Progenitor cell of endocrine pancreas (in vitro differentiated cells): Measurements from ENCODE around the gene LEMD2. TPM values are rescaled to one million over a fixed set of nuclear protein-coding genes. Genes with fewer than 3 reads are reported as not detected.

ENCODE experiments used
- DNase-seq: peaks from one replicate; pipeline ENCODE4 v3.0.0; 2021; ENCODE audit warnings: low spot score; ENCODE audit not compliant: unreplicated experiment
- H3K27ac Mint-ChIP-seq: 2 replicates; pipeline ENCODE4 v1.8.0; 2021; ENCODE audit warnings: mild to moderate bottlenecking, moderate library complexity, mixed read lengths
- H3K27me3 Mint-ChIP-seq: 2 replicates; pipeline ENCODE4 v1.8.0; 2021; ENCODE audit warnings: mixed read lengths
- H3K36me3 Mint-ChIP-seq: 2 replicates; pipeline ENCODE4 v1.8.0; 2022; ENCODE audit warnings: mixed read lengths; ENCODE audit not compliant: insufficient read depth
- H3K4me1 Mint-ChIP-seq: 2 replicates; pipeline ENCODE4 v1.8.0; 2021; ENCODE audit warnings: low read depth, mixed read lengths
- H3K4me3 Mint-ChIP-seq: 2 replicates; pipeline ENCODE4 v1.8.0; 2021; ENCODE audit warnings: low read depth, mild to moderate bottlenecking, moderate library complexity, mixed read lengths
- H3K9me3 Mint-ChIP-seq: 2 replicates; pipeline ENCODE4 v1.8.0; 2021; ENCODE audit warnings: low read depth, mixed read lengths
- total RNA-seq: library from RNA; stranded (reverse); gene quantifications from 2 replicates; pipeline ENCODE4 v1.2.1, GENCODE V29; 2021
- TF ChIP-seq, protein P1 (sequence below): fragments of 200-600 bp; sonication (generic); IDR thresholded peaks from one replicate; pipeline ENCODE4 v1.5.0; 2021; ENCODE audit warnings: antibody characterized with exemption, mild to moderate bottlenecking; ENCODE audit not compliant: unreplicated experiment

LEMD2 gene
- total RNA-seq, 1 donor from 2014 or later: 69.9 TPM

DNA sequence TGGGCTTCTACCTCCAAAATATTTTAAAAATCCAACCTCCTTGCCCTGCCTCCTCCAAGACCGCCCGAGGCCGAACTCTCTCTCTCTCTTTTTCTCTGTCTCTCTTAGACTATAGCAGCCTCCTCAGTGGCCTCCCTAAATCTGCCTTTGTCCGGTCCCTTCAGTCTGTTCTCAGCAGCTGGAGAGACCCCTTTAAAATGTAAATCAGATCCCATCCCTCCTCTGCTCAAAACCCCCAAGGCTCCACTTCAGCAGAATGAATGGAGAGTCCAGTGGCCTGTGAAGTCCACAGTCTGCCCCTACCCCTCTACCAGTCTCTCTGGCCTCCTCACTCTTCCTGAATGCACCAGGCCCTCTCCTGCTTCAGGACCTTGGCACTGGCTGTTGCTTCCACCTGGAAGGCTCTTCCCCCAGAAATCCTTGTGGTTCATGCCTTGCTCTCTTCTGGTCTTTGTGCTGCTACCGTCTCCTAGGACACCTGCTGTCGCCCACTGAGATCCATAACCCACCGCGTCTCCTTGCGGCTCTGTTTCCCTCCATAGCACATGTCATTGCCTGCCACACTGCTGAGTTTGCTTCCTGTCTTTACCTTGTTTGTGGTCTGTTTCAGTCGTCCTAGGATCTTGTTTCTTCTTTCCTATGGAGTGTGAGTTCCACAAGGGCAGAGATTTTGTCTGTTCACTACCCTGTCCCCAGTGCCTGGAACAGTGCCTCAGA is 8.9 kb upstream of the LEMD2 start:
- Mint-ChIP-seq H3K27ac (no peak overlapping the region), H3K27me3 (peaks cover 33% of the 10 kb centered on the region), H3K4me3 (no peak overlapping the region), H3K9me3 (no peaks in the 10 kb centered on the region), H3K4me1 (peaks cover 5% of the 10 kb centered on the region), H3K36me3 (no peaks in the 10 kb centered on the region)
- no peak for DNase-seq
- TF ChIP-seq, protein P1, sequence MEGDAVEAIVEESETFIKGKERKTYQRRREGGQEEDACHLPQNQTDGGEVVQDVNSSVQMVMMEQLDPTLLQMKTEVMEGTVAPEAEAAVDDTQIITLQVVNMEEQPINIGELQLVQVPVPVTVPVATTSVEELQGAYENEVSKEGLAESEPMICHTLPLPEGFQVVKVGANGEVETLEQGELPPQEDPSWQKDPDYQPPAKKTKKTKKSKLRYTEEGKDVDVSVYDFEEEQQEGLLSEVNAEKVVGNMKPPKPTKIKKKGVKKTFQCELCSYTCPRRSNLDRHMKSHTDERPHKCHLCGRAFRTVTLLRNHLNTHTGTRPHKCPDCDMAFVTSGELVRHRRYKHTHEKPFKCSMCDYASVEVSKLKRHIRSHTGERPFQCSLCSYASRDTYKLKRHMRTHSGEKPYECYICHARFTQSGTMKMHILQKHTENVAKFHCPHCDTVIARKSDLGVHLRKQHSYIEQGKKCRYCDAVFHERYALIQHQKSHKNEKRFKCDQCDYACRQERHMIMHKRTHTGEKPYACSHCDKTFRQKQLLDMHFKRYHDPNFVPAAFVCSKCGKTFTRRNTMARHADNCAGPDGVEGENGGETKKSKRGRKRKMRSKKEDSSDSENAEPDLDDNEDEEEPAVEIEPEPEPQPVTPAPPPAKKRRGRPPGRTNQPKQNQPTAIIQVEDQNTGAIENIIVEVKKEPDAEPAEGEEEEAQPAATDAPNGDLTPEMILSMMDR: no peak

DNA sequence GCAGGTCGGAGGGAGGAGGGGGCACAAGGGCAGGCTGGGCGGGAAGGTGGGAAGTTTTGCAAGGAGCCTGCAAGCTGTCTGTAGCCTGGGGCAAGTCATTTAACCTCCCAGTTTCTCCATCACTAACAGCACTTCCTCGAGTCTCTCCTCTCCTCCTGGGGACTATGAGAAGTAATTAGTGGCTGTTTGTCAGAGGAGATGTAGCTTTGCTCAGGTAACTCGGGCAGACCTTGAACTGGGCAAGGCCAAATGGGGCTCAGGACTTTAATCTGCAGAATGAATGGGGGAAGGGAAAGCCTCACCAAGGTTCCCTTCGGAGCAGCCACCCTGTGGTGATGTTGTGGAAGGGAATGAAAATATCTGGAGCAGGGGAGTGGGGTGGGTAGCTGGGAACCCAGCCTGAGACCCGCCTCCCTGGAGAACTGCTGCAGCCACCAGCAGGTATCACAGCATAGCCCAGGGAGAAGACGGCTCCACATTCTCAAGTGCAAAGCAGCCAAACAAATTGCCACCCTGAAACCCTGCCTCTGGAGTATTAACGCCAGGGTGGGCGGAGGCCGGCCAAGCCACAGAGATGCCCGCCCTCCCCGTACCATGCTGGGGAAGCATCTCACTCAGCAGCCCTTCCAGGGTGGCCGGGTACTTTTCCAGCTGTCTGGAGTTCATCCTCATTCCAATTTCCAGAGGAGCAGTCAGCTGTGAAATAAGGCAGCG is 6.1 kb upstream of the LEMD2 start:
- Mint-ChIP-seq H3K4me3 (no peak overlapping the region), H3K36me3 (no peaks in the 10 kb centered on the region), H3K4me1 (peaks cover 5% of the 10 kb centered on the region), H3K9me3 (no peaks in the 10 kb centered on the region), H3K27ac (no peak overlapping the region), H3K27me3 (peaks cover 29% of the 10 kb centered on the region)
- TF ChIP-seq, protein P1: no peak
- no peak for DNase-seq

DNA sequence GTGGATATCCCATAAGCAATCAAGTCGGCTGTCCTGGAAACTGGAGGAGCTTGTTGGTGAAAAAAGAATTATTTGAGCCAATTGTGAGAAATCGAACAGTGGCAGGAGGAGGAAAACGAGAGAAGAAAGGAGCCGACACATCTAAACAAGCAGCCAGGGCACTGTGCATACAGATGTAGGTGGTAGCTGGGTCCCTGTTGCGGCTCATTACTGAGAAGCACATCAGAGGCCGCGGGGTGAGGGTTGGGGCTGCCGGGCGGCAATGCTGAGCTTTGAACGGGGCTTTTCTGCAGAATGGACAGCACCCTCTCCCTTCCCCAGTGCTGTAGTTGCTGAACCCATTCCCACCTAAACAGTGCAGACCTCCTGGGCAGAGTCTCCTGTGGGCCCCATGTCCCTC is 4.1 kb upstream of the LEMD2 start:
- peaks cover 14% of the 10 kb centered on the region for H3K27me3 Mint-ChIP-seq
- H3K36me3 Mint-ChIP-seq: no peaks in the 10 kb centered on the region
- peaks cover 9% of the 10 kb centered on the region for H3K4me1 Mint-ChIP-seq
- no peak overlapping the region for H3K27ac Mint-ChIP-seq
- no peak for DNase-seq
- no peak overlapping the region for H3K4me3 Mint-ChIP-seq
- TF ChIP-seq, protein P1: no peak
- no peaks in the 10 kb centered on the region for H3K9me3 Mint-ChIP-seq

DNA sequence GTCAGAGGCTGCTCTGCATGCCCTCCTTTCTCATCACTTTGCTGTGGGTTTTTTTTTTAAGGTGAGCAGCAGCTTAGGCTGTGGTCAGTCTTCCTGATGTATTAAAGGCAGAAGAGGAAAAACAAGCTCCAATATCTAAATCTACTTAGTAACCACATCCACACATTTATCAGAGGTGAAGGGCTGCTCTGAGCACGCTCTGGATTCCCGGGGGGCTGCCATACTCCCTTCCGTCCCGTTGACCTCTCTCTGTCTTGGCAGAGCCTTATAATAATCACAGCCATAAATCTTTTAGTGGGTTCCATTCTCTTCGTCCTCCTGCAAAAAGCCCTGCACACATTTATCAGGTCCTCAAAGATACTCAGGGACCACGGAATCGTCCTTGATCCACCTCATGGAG is 2.7 kb upstream of the LEMD2 start:
- Mint-ChIP-seq H3K36me3 (no peaks in the 10 kb centered on the region), H3K27ac (no peak overlapping the region), H3K4me1 (peaks cover 21% of the 10 kb centered on the region), H3K9me3 (no peaks in the 10 kb centered on the region), H3K27me3 (peaks cover 6% of the 10 kb centered on the region), H3K4me3 (no peak overlapping the region)
- DNase-seq: no peak
- TF ChIP-seq, protein P1: no peak

DNA sequence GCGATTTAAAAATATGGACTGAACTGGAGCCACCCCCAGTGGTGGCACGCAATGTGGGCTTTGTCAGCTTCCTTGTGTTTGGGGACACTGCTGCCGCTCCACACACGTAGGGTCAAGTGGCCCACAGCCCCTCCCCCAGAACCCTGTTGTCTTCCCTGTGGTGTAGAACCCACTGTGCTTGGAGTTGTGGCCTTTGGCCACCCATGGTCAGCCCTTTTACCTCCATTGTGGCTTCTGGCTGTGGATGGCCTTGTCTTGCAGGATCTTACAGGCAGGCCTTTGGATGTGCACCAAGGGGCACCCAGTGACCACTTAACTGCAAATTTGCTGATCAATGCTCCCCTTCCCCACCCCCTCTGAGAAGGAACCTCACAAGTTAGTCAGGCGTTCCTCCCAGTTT is 2.0 kb upstream of the LEMD2 start:
- Mint-ChIP-seq H3K9me3 (no peaks in the 10 kb centered on the region), H3K27me3 (peaks cover 6% of the 10 kb centered on the region), H3K4me1 (peaks cover 24% of the 10 kb centered on the region), H3K27ac (no peak overlapping the region), H3K36me3 (peaks cover 2% of the 10 kb centered on the region), H3K4me3 (no peak overlapping the region)
- TF ChIP-seq, protein P1: no peak
- DNase-seq: no peak
